ENCODE measurements around the gene SGCA. TPM values are rescaled to one million over a fixed set of nuclear protein-coding genes. Genes with fewer than 3 reads are reported as not detected.

The SGCA gene
- total and polyA plus RNA-seq, 2 of the 13 experiments (the other 11 are each of a cell fraction or from before 2014, with no cell fraction given) = not detected

DNA sequence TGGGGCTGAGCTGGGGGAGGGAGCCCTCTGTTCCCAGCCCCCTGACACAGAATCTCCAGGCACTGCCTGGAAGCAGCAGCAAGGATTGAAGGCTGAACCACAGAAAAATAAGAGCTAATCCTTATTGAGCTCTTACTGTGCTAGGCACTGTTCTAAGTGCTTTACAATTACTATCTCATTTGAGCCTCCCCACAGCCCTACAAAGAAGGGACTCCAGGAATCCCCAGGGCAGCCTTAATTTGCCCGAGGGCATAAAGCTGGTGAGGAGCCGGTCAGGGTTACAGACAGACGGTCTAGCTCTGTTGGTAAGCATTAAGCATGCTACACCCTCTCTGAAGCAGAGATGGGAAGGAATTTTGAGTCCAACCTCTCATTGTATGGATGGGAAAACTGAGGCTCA lies 42.9 kb upstream of the SGCA start:
- Histone ChIP-seq H3K4me3 (replicated peaks in 1 of 3; ENCODE audit: insufficient read depth in 1 of 3, low read depth in 2 of 3, low read length in 3 of 3) (no peak overlapping the region), H3K9ac (ENCODE audit: insufficient read depth, low read depth, low read length) (no peak overlapping the region), H3K4me1 (ENCODE audit: insufficient read depth, low read length) (peaks cover 43% of the 10 kb centered on the region), H3K4me2 (ENCODE audit: low read depth, low read length) (peak overlapping the region; percentile 82; the same call in 1 of the 2 replicates), H3K27ac (ENCODE audit: extremely low read length, insufficient read depth, low read length) (no peak overlapping the region), H3K27me3 (ENCODE audit: control insufficient read depth in 1 of 2, insufficient read depth in 2 of 2, low read length in 2 of 2) (peaks cover 5 to 45% of the 10 kb centered on the region in 2 experiments; a peak in 4 of 5 replicates), H3K79me2 (ENCODE audit: insufficient read depth, low read length) (no peaks in the 10 kb centered on the region), H3K9me3 (ENCODE audit: low read length) (no peaks in the 10 kb centered on the region), H4K20me1 (ENCODE audit: insufficient read depth, low read length) (no peaks in the 10 kb centered on the region), H3K36me3 (replicated peaks in 1 of 2; ENCODE audit: control insufficient read depth in 1 of 2, insufficient read depth in 2 of 2, low read length in 2 of 2) (no peaks in the 10 kb centered on the region), H2AFZ (ENCODE audit: low read length) (no peak overlapping the region)
- in situ Hi-C loops (cut with HindIII; ENCODE audit: extremely low pct_ligation_motif_present, low pct_unique_long_range_greater_than_20kb) = no loop called here
- intact Hi-C loops (cut with micrococcal nuclease; ENCODE audit: unreplicated experiment) = no loop called here
- ChIA-PET CTCF (ENCODE audit: low intra/inter-chr PET ratio, low total read pairs) (no interaction called here), POLR2A (interaction anchor here (0.8 to 2.2 kb wide), 6 partner anchors 9 to 29 kb away, joined by 3 to 6 read pairs (median 5); no protein-coding TSS in a partner anchor)
- no TSS peak for BruUV-seq (replicated peaks)
- FAIRE-seq = no peak
- no peak for DNase-seq (ENCODE audit: low spot score)
- 43% methylated on average over 3 of the region's 3 CpGs for WGBS (ENCODE audit: low lambda C conversion rate)
- no peak for ATAC-seq
- TF ChIP-seq CENPBD1 (CRISPR knock-in tag; IDR thresholded peaks at IDR 0.05; ENCODE audit: borderline replicate concordance, low read depth) = no peak
- TF ChIP-seq ZNF549 (CRISPR knock-in tag; IDR thresholded peaks at IDR 0.05) = no peak

DNA sequence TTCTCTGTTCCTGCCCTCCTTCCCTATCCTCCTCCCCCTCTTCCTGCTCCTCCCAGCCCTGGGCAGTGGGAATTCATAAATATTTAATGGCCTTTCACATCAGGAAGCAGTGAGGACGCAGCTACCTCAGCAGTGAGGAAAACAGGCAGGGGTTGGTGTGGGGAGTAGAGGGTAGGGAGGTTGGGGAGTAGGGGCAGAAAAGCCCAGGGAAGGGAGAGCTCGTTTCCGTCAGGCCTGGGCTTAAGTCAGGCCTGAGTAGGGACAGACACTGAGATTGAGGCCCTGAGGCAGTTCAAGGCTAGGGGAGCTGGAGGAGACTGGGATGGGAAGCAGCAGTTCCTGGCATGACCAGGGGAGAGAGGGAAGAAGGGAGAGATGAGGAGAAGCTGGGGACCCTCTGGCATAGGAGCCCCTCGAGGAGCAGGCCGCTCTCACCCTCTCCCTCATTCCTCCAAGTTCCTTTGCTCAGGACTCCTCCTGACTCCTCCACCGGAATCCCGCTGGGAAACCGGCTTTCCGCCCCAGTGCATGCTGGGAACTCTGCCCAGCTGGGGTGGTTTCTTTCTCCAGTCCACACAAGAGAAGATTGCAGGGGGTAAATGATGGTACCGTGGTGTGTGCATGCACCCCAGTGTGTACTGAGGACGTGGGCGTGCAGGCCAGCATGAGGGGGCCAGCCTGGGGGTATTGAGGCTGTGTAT lies 42.0 kb upstream of the SGCA start:
- Histone ChIP-seq H3K27ac (ENCODE audit: extremely low read length, insufficient read depth, low read length) (no peak overlapping the region), H3K79me2 (ENCODE audit: insufficient read depth, low read length) (no peaks in the 10 kb centered on the region), H2AFZ (ENCODE audit: low read length) (peak overlapping the region; percentile 39), H3K9ac (ENCODE audit: insufficient read depth, low read depth, low read length) (peak overlapping the region; percentile 51; the same call in 1 of the 2 replicates), H3K27me3 (ENCODE audit: control insufficient read depth in 1 of 2, insufficient read depth in 2 of 2, low read length in 2 of 2) (peaks cover 6 to 45% of the 10 kb centered on the region in 2 experiments), H3K9me3 (ENCODE audit: low read length) (no peaks in the 10 kb centered on the region), H3K36me3 (replicated peaks in 1 of 2; ENCODE audit: control insufficient read depth in 1 of 2, insufficient read depth in 2 of 2, low read length in 2 of 2) (no peaks in the 10 kb centered on the region), H3K4me2 (ENCODE audit: low read depth, low read length) (peak overlapping the region; percentile 82), H3K4me3 (replicated peaks in 1 of 3; ENCODE audit: insufficient read depth in 1 of 3, low read depth in 2 of 3, low read length in 3 of 3) (peak overlapping the region; percentile 9 to 69 (median 34); a peak in 5 of 6 replicates), H4K20me1 (ENCODE audit: insufficient read depth, low read length) (no peaks in the 10 kb centered on the region), H3K4me1 (ENCODE audit: insufficient read depth, low read length) (peaks cover 40% of the 10 kb centered on the region)
- POLR2A ChIA-PET = interaction anchor here (0.5 to 2.2 kb wide), 9 partner anchors 9 to 29 kb away, joined by 3 to 6 read pairs (median 4); no protein-coding TSS in a partner anchor
- no TSS peak for BruUV-seq (replicated peaks)
- CTCF ChIA-PET (ENCODE audit: low intra/inter-chr PET ratio, low total read pairs) = no interaction called here
- intact Hi-C loops (cut with micrococcal nuclease; ENCODE audit: unreplicated experiment) (no loop called here), in situ Hi-C loops (cut with HindIII; ENCODE audit: extremely low pct_ligation_motif_present, low pct_unique_long_range_greater_than_20kb) (no loop called here)
- DNase-seq (ENCODE audit: low spot score) = no peak
- peak; percentile 54 for ATAC-seq
- FAIRE-seq = no peak
- 3% methylated on average over 11 of the region's 12 CpGs for WGBS (ENCODE audit: low lambda C conversion rate)
- TF ChIP-seq ZSCAN25 (CRISPR knock-in tag; IDR thresholded peaks at IDR 0.05) (0 out of 2 replicates have a peak, but pooled peaks have one; percentile 27), ZNF841 (CRISPR knock-in tag; IDR thresholded peaks at IDR 0.05; ENCODE audit: borderline replicate concordance) (no peak), MIER2 (CRISPR knock-in tag; IDR thresholded peaks at IDR 0.05) (no peak), AHR (CRISPR knock-in tag; IDR thresholded peaks at IDR 0.05) (no peak), EEA1 (CRISPR knock-in tag; IDR thresholded peaks at IDR 0.05; ENCODE audit: borderline replicate concordance) (0 out of 2 replicates have a peak, but pooled peaks have one; percentile 0), RBFOX2 (IDR thresholded peaks at IDR 0.05; ENCODE audit: low read depth, low read length) (no peak), ZNF605 (CRISPR knock-in tag; IDR thresholded peaks at IDR 0.05) (peak; percentile 45; the same call in 1 of the 2 replicates), SALL1 (CRISPR knock-in tag; IDR thresholded peaks at IDR 0.05) (peak; percentile 22; the same call in 1 of the 2 replicates), KAT2B (IDR thresholded peaks at IDR 0.05; ENCODE audit: borderline replicate concordance, low read depth, low read length) (no peak), ZNF432 (CRISPR knock-in tag; IDR thresholded peaks at IDR 0.05; ENCODE audit: borderline replicate concordance) (no peak), ZFP82 (CRISPR knock-in tag; IDR thresholded peaks at IDR 0.05; ENCODE audit: borderline replicate concordance) (no peak), ZNF225 (CRISPR knock-in tag; IDR thresholded peaks at IDR 0.05) (no peak), MYNN (CRISPR knock-in tag; IDR thresholded peaks at IDR 0.05; ENCODE audit: low read depth) (no peak), ZNF816 (CRISPR knock-in tag; IDR thresholded peaks at IDR 0.05; ENCODE audit: borderline replicate concordance) (no peak), SRSF9 (IDR thresholded peaks at IDR 0.05; ENCODE audit: borderline replicate concordance, insufficient read depth, low read depth, low read length, poor library complexity, severe bottlenecking) (no peak)
- TF ChIP-seq, protein P1, sequence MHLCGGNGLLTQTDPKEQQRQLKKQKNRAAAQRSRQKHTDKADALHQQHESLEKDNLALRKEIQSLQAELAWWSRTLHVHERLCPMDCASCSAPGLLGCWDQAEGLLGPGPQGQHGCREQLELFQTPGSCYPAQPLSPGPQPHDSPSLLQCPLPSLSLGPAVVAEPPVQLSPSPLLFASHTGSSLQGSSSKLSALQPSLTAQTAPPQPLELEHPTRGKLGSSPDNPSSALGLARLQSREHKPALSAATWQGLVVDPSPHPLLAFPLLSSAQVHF (CRISPR knock-in tag; IDR thresholded peaks at IDR 0.05) = no peak
